Lung (tissue), 12 donors: ENCODE data around the gene DUSP3. TPM values are rescaled to one million over a fixed set of nuclear protein-coding genes. Genes with fewer than 3 reads are reported as not detected.

Experiments
- ATAC-seq: fragments of 200-7000 bp; cut with Tn5 transposase; one replicate; pipeline ENCODE4 v1.9.1; 2020; ENCODE audit warnings: moderate number of reproducible peaks; ENCODE audit not compliant: insufficient read depth, low FRiP score
- DNase-seq, 3 donors: peaks; one replicate each; pipeline ENCODE4 v3.0.0-alpha.2; 2013 to 2017
- H3K27ac ChIP-seq, 2 donors: one replicate each; pipeline ENCODE4 v1.5.1; 2013; ENCODE audit warnings: mild to moderate bottlenecking in 2 of 2, moderate library complexity in 2 of 2, control low read depth in 1 of 2, inconsistent platforms in 1 of 2, low read depth in 1 of 2, low read length in 1 of 2
- H3K27me3 ChIP-seq, 3 donors: one replicate each; pipeline ENCODE4 v1.5.1; 2013; ENCODE audit warnings: low read length in 2 of 3; ENCODE audit not compliant: control insufficient read depth in 3 of 3, insufficient read depth in 3 of 3
- H3K36me3 ChIP-seq, 4 donors: one replicate each; pipeline ENCODE4 v1.5.1; 2013; ENCODE audit warnings: low read length in 4 of 4, mild to moderate bottlenecking in 1 of 4, moderate library complexity in 1 of 4; ENCODE audit not compliant: control insufficient read depth in 4 of 4, insufficient read depth in 4 of 4
- H3K4me1 ChIP-seq, 5 donors: one replicate each; pipeline ENCODE4 v1.5.1; 2013; ENCODE audit warnings: low read length in 5 of 5, mild to moderate bottlenecking in 2 of 5, moderate library complexity in 1 of 5; ENCODE audit not compliant: control insufficient read depth in 5 of 5, insufficient read depth in 5 of 5
- H3K4me3 ChIP-seq: one replicate; pipeline ENCODE4 v1.5.1; 2013; ENCODE audit warnings: mild to moderate bottlenecking, control low read depth, moderate library complexity
- H3K9ac ChIP-seq, 2 donors: one replicate each; pipeline ENCODE4 v1.5.1; 2013; ENCODE audit warnings: low read length in 2 of 2, control low read depth in 1 of 2; ENCODE audit not compliant: insufficient read depth in 1 of 2
- H3K9me3 ChIP-seq, 4 donors: one replicate each; pipeline ENCODE4 v1.5.1; 2013; ENCODE audit warnings: low read length in 3 of 4, mild to moderate bottlenecking in 1 of 4, moderate library complexity in 1 of 4; ENCODE audit not compliant: control insufficient read depth in 4 of 4, insufficient read depth in 3 of 4
- CTCF ChIP-seq: IDR thresholded peaks from 2 replicates; pipeline ENCODE4 v1.5.1; 2012; ENCODE audit warnings: mild to moderate bottlenecking; ENCODE audit errors: control extremely low read depth, extremely low read depth
- WGBS, 2 donors: extraction: QIAGEN DNeasy Blood & Tissue Kit; methylation state at CpG; one replicate each; pipeline ENCODE4 v1.1.7; 2013; 5-methylcytosine and 5-hydroxymethylcytosine counted together
- polyA plus RNA-seq, 2 donors: library from polyadenylated mRNA; stranded (reverse); fragments of 200-250 nt; gene quantifications; one replicate each; pipeline ENCODE4 v1.2.1, GENCODE V29; 2013
- total RNA-seq, 2 donors: library from RNA; depleted of rRNA in 1 of 2; stranded (reverse); fragments of >200 nt in 1 of 2; gene quantifications; one replicate each; pipeline ENCODE4 v1.2.1, GENCODE V29; 2014 to 2021
- donor health status: control.
- donor health status: control.
- donor health status: Bipolar disorder and iron deficiency.
- donor health status: healthy.
- donor health status: DM: yes; HTN: yes; CAD: no.

DUSP3 gene
- total and polyA plus RNA-seq, 4 donors = 49.6 to 86.3 (median 66.5) TPM

GRCh38 chr17:43723697-43724359, 54.9 kb downstream of the DUSP3 start:
- 54 to 68% methylated on average over 6 of the region's 6 CpGs for WGBS, 2 donors
- no peak for DNase-seq
- Histone ChIP-seq H3K27me3 (no peaks in the 10 kb centered on the region), H3K27ac (no peak overlapping the region), H3K4me3 (no peak overlapping the region), H3K4me1 (peaks cover 0 to 1% (median 0%) of the 10 kb centered on the region in 5 donors), H3K9ac (no peak overlapping the region), H3K9me3 (no peaks in the 10 kb centered on the region), H3K36me3 (no peaks in the 10 kb centered on the region)
- no peak for TF ChIP-seq CTCF
- ATAC-seq = no peak

GRCh38 chr17:43722870-43723665, 55.7 kb downstream of the DUSP3 start:
- no peak overlapping the region for H3K9ac ChIP-seq
- H3K9me3 ChIP-seq = no peaks in the 10 kb centered on the region
- H3K4me3 ChIP-seq = no peak overlapping the region
- DNase-seq = no peak
- no peaks in the 10 kb centered on the region for H3K36me3 ChIP-seq
- WGBS, 2 donors = 83 to 93% methylated on average over 8 of the region's 8 CpGs
- no peak overlapping the region for H3K27ac ChIP-seq
- H3K27me3 ChIP-seq = no peaks in the 10 kb centered on the region
- H3K4me1 ChIP-seq = peaks cover 0 to 1% (median 0%) of the 10 kb centered on the region in 5 donors
- no peak for TF ChIP-seq CTCF
- ATAC-seq = no peak

- no peak overlapping the region for H3K27ac ChIP-seq
- 98 to 100% methylated on average over 3 of the region's 3 CpGs for WGBS, 2 donors
- TF ChIP-seq CTCF = no peak
- DNase-seq (no peak), ATAC-seq (no peak)
- peaks cover 0 to 1% (median 0%) of the 10 kb centered on the region in 5 donors for H3K4me1 ChIP-seq
- no peaks in the 10 kb centered on the region for H3K36me3 ChIP-seq
- no peaks in the 10 kb centered on the region for H3K27me3 ChIP-seq
- H3K9me3 ChIP-seq = no peaks in the 10 kb centered on the region
- no peak overlapping the region for H3K9ac ChIP-seq
- H3K4me3 ChIP-seq = no peak overlapping the region
Measured at GRCh38 chr17:43722269-43722619, 56.5 kb downstream of the DUSP3 start.
